HK-2 (cell line): ENCODE measurements around the gene CLCN2.

Experiments used
- DNase-seq: peaks from one replicate; pipeline ENCODE4 v3.0.0-alpha.2; 2018; ENCODE audit not compliant: unreplicated experiment

The CLCN2 gene

DNA sequence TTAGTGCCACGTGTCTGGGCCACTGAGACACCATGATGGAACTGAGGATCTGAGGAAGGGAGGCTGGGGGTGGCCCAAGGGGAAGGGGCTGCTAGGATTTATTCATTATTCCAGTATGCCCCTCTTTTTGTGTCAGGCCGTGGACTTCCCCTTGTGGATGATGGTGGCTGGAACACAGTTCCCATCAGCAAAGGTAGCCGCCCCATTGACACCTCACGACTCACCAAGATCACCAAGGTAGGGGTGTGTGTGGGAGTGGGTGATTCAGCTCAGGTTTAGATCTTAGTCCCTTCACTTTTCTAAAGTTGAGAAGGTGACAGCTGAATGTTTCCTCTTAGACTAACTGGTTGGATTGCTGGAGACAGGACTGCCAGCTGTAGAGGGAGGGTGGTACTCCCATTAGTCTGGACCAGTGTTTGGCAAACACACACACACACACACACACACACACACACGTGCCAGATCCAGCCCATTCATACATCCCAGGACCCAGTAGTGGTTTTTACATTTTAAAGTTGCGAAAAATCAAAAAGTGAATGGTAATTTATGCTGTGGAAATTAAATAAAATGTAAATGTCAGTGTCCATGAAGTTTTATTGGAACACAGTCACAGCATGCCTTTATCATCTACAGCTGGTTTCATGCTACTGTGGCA is 35.6 kb downstream of the CLCN2 start:
- no peak for DNase-seq

DNA sequence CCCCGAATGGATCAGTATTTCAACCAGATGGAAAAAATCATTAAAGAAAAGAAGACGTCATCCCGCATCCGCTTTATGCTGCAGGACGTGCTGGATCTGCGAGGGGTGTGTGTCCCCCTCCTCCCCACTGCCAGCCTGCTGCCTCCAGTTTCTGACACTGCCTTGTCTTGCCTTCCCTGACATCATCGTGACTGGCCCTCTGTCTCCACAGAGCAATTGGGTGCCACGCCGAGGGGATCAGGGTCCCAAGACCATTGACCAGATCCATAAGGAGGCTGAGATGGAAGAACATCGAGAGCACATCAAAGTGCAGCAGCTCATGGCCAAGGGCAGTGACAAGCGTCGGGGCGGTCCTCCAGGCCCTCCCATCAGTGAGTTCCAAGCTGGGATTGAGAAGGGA is 36.1 kb downstream of the CLCN2 start:
- no peak for DNase-seq

DNA sequence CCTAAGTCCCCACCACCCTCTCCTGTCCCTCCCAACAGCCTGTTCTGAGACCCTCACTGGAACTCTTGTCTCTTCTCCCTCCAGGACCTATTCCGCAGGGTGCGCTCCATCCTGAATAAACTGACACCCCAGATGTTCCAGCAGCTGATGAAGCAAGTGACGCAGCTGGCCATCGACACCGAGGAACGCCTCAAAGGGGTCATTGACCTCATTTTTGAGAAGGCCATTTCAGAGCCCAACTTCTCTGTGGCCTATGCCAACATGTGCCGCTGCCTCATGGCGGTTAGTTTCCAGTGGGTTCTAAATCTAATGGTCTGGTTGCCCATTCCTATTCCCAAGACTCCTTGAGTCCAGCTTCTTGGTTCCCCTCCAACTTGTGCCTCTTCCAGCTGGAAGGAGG is 37.7 kb downstream of the CLCN2 start:
- DNase-seq, result no peak

DNA sequence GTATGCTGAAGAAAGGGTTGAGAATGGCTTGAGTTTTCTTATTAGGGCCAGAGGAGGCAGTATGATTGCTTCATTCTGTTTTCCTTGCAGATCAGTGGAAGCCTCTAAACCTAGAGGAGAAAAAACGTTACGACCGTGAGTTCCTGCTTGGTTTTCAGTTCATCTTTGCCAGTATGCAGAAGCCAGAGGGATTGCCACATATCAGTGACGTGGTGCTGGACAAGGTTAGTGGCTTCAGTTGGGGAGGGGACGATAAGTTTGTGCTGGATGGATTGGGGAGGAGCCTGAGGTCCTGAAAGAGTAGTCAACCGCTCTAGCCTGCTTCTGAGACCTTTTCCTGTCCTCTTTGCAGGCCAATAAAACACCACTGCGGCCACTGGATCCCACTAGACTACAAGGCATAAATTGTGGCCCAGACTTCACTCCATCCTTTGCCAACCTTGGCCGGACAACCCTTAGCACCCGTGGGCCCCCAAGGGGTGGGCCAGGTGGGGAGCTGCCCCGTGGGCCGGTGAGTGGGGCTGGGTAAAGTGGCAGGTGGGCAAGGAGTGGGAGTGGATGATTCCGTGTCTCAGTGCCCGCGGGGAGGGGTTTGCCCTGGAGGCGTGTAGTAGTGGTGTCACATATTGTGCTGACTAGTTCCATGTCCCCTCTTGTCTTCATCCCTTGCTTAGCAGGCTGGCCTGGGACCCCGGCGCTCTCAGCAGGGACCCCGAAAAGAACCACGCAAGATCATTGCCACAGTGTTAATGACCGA is 38.5 kb downstream of the CLCN2 start:
- no peak for DNase-seq

DNA sequence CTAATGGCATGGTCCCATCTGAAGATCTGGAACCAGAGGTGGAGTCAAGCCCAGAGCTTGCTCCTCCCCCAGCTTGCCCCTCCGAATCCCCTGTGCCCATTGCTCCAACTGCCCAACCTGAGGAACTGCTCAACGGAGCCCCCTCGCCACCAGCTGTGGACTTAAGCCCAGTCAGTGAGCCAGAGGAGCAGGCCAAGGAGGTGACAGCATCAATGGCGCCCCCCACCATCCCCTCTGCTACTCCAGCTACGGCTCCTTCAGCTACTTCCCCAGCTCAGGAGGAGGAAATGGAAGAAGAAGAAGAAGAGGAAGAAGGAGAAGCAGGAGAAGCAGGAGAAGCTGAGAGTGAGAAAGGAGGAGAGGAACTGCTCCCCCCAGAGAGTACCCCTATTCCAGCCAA is 39.7 kb downstream of the CLCN2 start:
- no peak for DNase-seq

DNA sequence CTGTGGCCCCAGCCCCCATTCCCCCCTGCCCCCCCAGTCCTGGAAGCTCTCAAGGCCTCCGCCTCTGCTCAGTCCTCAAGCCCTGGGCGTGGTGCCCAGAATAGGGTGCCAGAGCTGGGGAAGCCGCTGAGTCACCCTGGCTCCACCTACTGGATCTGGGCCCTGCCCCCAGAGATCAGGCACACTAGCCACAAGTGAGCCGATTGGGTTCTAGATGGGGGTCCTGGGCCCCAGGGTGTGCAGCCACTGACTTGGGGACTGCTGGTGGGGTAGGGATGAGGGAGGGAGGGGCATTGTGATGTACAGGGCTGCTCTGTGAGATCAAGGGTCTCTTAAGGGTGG is 41.3 kb downstream of the CLCN2 start:
- DNase-seq, result peak; percentile 95

DNA sequence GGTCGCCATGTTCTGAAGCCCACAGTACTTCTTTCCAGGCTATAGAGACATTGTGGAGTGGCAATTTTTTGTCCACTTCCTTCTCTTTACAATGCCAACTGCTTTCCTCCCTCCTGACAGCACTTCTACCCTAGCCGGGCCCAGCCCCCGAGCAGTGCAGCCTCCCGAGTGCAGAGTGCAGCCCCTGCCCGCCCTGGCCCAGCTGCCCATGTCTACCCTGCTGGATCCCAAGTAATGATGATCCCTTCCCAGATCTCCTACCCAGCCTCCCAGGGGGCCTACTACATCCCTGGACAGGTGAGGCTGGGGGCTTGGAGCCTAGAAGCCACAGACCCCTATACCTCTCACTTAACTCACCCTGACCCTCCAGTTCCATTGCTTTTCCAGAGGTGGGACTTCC is 44.2 kb downstream of the CLCN2 start:
- no peak for DNase-seq

DNA sequence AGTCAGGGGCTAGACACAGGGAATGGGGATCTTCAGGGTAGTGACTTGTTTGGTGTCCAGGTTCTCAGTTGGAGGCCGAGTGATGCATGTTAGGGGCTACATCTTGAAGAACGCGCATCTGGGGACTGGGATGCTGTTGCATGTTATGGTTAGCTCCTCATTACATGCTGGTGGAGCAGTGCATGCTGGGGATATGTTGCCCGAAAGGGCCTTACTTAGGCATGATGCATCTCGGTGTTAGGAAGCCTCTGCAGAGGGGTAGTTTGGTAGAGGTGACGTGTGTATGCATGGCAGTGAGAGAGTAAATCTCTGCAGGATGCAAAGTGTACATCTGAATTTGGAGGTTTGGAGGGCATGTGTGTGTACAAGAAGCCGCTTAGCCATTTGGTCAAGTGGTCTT is 44.6 kb downstream of the CLCN2 start:
- no peak for DNase-seq

DNA sequence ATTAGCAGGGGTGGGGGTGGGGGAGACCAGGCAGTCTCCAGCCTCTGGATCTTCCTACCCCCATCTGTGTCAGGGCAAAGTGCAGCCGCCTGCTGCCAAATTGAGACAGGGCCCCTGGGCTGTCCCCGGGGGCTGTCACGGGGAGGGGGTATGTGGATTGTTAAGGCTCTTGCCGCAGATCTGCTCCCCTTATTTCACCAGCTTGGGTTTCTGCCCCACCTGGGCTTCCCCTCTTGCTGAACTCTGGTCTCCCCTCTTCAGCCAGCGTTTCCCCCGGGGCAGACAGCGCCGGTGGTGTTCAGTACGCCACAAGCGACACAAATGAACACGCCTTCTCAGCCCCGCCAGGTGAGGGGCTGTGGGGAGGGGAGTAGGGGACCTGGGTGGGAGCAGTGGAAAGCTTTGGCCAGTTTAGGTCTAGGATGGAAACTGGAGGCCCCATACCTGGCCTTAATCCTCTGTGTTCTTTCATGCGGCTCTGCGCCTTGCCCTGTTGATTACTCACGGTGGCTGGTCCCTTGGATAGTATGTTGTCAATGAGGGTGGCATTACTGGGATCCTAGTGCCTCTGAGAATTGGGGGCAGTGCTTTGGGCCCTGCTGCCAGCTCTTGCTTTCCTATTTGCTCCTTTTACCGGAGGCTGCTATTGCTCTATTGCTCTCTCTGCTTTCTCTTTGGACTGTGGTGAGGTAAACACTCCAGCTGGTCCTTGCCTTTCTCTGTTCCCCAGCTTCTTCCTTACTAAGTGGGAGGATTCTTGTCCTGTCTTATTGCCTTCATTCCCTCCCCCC is 45.3 kb downstream of the CLCN2 start:
- no peak for DNase-seq

DNA sequence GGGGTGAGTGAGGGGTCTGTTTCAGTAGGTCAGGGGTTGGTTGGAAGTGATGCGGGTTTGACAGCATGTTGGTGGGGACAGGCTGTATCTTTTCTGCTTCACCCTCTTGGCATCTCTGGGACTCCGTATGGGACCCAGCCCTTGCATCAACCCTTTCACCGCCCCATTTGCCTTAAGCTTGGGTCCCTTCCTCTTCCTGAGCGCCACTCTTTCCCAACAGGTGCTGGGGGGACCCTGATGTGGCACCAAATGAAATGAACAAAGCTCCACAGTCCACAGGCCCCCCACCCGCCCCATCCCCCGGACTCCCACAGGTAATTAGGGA is 45.9 kb downstream of the CLCN2 start:
- DNase-seq, result no peak

DNA sequence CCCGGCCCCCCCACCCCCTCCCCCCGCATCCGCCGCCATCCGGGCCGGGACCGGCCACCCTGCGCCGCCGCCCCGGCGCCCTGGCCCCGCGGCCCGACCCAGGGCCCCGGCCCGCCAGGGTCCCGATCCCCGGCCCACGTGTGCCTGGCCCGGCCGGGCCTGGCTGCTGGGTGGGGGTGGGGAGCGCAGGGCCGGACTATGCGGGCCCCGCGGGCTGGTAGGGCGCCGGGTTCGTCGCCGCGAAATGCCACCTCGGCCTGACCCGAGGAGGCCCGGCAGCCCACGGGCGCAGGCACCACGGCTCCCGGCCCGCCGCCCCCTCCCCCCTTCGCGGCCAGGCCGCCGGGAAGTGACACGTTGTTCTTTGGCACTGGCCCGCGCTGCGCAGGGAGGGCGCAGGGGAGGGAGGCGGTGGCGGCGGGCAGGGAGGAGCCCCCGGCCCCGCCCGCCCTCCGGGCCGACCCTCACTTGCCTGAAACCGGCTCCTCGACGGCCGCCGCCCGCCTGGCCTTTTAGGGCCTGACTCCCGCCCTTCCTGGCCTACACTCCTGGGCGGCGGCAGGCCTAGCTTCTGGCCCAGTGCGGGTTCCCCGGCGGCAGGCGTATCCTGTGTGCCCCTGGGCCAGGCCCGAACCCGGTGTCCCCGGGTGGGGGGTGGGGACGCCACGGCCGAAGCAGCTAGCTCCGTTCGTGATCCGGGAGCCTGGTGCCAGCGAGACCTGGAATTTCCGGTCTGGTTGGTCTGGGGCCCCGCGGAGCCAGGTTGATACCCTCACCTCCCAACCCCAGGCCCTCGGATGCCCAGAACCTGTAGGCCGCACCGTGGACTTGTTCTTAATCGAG is 46.5 kb downstream of the CLCN2 start:
- peak; percentile 68 for DNase-seq

DNA sequence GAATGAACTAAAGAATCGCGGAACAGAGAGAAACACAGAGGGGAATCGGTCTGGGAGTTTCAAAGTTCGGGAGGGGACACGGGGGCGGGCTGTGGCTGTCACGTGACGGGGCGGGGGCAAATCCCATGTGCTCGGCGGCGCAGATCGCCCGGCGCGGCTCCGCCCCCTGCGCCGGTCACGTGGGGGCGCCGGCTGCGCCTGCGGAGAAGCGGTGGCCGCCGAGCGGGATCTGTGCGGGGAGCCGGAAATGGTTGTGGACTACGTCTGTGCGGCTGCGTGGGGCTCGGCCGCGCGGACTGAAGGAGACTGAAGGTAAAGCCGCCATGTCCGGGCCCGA is 47.1 kb downstream of the CLCN2 start, which contains the start of gene EIF4G1:
Gene EIF4G1 (plus strand): TSS at position 244 of the 337 bp plus-strand sequence. CDS start 1,191 bp downstream, outside the sequence.
- peak; percentile 96 for DNase-seq

DNA sequence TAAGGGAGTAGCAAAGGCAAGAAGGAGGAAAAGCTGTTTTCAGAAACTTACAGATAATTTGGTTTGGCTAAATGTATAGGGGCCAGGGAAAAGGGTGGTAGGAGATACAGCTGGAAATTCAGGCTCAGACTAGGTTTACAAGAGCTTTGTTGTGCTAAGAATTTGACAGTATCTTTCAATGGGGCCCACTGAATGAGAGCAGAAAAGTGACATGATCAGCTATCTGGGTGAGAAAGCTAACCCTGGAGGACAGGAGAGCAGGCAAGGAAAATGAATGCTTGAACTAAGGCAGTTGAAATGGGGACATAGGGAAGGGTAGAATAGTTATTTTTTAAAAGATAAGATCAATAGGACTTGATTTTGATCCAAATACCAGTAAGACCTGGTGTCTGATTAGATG is 49.8 kb downstream of the CLCN2 start:
- no peak for DNase-seq

DNA sequence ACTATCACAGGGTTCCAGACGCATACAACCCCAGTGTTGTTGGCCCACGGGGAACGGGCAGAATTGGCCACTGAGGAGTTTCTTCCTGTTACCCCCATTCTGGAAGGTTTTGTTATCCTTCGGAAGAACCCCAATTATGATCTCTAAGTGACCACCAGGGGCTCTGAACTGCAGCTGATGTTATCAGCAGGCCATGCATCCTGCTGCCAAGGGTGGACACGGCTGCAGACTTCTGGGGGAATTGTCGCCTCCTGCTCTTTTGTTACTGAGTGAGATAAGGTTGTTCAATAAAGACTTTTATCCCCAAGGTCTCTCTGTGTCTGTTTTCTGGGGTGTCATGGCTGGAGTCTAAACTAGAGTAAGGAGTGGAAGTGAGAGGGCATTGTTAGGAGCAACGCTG is 52.7 kb downstream of the CLCN2 start:
- no peak for DNase-seq

DNA sequence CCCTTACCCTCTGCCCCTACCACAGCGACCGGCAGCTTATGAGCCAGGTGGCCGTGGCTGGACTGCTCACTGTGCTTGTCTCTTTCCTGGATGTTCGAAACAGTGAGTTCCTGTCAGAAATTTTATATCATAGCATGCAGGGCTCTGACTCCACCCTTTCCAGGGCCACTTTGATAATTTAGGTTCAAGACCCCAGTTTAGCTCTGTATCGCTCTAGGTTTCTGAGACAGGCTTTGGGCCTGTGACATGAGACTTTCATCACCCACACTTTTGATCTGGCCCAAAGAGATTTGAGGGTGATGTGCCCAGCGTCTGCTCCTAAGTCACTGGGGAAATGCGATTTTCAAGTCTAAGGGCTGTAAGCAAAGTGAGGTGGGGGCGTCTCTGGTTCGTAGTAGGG is 53.5 kb downstream of the CLCN2 start:
- no peak for DNase-seq

DNA sequence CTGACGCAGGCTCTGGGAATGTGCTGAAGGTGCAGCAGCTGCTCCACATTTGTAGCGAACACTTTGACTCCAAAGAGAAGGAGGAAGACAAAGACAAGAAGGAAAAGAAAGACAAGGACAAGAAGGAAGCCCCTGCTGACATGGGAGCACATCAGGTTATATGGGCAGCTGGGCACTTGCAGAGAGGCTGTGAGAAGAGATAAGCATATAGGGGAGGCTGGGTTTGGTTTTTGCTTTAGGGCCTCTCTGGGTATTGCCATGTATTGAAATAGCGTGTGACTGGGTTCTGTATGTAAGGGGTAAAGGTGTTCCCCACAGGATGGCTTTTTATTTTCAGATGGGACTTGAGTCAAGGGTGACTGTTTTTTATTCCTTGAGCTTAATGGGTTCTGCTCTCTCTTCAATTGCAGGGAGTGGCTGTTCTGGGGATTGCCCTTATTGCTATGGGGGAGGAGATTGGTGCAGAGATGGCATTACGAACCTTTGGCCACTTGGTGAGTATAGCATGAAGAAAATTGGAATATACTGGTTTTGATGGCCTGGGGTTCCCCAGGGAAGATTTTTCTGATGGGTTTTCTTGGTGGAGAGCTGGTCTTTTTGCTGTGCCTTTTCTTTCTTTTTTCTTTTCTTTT is 54.9 kb downstream of the CLCN2 start:
- no peak for DNase-seq

DNA sequence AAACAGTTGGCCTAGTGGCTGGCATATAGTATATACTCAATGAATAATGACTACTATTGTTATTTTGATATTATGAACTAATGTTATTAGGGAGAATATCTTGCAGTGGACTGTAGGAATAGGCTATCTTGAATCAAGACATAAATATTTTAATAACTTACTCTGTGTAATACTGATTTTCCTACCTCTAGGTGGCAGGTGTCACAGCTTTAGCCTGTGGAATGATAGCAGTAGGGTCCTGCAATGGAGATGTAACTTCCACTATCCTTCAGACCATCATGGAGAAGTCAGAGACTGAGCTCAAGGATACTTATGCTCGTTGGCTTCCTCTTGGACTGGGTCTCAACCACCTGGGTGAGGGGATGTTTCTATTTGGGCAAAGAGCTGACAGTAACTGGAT is 55.8 kb downstream of the CLCN2 start:
- DNase-seq, result no peak

DNA sequence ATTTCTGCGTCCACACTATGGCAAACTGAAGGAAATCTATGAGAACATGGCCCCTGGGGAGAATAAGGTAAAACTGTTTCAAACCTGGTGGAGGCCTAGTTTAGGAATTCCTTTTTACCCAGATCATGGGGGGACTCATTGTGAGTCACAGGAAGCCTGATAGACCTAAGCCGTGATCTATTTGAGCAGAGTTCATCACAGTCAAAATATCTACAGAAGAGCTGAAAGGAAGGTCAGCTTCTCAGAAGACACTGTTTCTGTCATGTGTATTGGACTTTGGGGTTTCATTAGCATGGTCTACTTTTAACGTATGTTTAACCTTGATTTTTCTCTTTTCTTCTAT is 61.1 kb downstream of the CLCN2 start:
- no peak for DNase-seq

DNA sequence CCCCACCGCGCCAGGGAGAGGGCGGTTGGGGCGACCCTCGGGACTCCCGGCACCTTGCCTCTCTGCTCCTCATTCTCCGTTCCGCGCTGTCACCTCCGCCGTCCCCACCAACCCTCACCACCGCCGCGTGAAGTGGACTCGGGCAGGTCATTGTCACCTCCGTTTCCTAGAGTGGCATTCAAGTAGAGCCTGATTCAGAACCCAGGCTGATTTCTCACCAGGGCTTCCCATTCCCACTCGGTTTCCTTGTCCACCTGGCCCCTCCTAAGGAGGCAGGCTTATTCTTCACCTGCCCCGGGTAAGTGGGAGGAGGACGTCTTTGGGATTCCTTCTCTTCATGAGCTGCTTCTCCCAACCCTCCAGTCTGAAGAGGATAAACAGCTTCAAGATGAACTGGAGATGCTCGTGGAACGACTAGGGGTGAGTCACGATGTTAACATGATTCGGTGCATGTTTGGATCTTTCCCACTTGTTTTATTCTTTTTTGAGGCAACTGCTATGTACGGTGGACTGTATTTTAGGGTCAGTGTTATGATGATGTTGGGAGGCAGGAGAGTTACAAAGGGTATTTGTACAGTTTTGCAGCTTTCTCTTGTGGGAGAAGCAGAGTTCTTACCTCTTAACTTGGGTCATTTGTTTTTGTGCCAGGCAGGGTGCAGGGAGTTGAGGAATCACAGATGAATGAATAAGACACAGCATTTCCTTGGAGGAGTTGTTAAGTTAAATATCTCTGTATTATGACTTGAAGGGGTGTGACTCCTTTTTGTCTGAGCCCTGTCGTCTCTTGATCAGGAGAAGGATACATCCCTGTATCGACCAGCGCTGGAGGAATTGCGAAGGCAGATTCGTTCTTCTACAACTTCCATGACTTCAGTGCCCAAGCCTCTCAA is 61.7 kb downstream of the CLCN2 start:
- DNase-seq, result no peak

DNA sequence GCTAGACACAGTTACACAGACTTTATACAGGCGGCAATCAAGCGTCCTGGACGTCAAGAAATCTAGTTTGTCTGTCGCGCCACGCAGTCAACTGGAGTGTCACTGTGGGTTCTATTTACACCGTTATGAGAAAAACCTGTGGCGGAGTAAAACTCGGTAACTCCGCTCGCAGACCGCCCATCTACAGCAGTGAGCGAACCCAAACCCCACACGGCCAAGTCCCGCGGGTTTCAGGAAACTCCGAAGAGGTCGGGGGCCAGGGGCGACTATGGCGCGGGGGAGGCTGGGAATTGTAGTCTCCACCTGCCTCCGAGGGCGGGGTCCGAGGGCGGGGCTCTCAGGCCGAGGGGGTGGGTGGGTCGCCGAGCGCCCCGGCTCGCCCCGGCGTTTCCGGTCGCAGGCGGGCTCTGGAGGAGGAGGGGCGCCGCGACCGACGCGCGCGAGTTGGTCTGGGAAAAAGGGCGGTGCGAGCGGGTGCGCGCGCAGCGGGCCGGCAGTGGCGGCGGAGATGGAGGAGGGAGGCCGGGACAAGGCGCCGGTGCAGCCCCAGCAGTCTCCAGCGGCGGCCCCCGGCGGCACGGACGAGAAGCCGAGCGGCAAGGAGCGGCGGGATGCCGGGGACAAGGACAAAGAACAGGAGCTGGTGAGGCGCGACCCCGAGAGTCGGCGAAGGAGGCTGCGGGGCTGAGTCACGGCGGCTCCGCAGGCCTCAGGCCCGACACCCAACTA is 62.5 kb downstream of the CLCN2 start, which contains the start of gene PSMD2:
Gene PSMD2 (plus strand): TSS at position 483 of the 729 bp plus-strand sequence. CDS start 26 bp downstream, at position 509.
- peak; percentile 99 for DNase-seq
